B cell (primary cell): ENCODE measurements around the gene KYNU. TPM values are rescaled to one million over a fixed set of nuclear protein-coding genes. Genes with fewer than 3 reads are reported as not detected.

Experiments
- ATAC-seq: fragments of 200-7000 bp; cut with Tn5 transposase; one replicate; pipeline ENCODE4 v1.10.0; 2021; ENCODE audit warnings: low read depth, mild to moderate bottlenecking, moderate number of reproducible peaks, moderate library complexity
- CTCF ChIA-PET: fragments of 350-600 bp; sonication (Branson Sonifier 250); formaldehyde crosslinking; loops from one replicate; lab custom pipeline; 2021; ENCODE audit warnings: antibody characterized with exemption, inconsistent platforms; lab: Charles Lee
- POLR2A ChIA-PET: fragments of 350-600 bp; sonication (Branson Sonifier 250); formaldehyde crosslinking; loops from one replicate; lab custom pipeline; 2021; ENCODE audit warnings: antibody characterized with exemption; lab: Charles Lee
- DNase-seq: peaks from one replicate; pipeline ENCODE4 v3.0.0; 2013
- H2AFZ ChIP-seq: 2 replicates; pipeline ENCODE4 v1.6.1; 2012; ENCODE audit warnings: mild to moderate bottlenecking, low read depth, low read length; ENCODE audit not compliant: insufficient read depth, poor library complexity, severe bottlenecking
- H3K27ac ChIP-seq, 2 donors: 1 replicate in 1 of 2; 2 replicates in 1 of 2; pipeline ENCODE4 v1.5.1; 2012 to 2013; ENCODE audit warnings: low read length in 2 of 2, mild to moderate bottlenecking in 2 of 2, moderate library complexity in 1 of 2
- H3K27me3 ChIP-seq, 4 experiments: fragments of 200-600 bp in 1 of 4; sonication (generic) in 1 of 4; replicated peaks in 1 of 4; 1 replicate in 2 of 4; 2 replicates in 2 of 4; pipeline versions ENCODE4 v1.6.1 to v1.7.0; 2013 to 2016; ENCODE audit warnings: low read length in 3 of 4, mild to moderate bottlenecking in 2 of 4, mixed read lengths in 1 of 4, moderate library complexity in 1 of 4; ENCODE audit not compliant: insufficient read depth in 4 of 4, control insufficient read depth in 3 of 4; ENCODE audit errors: control extremely low read depth in 1 of 4
- H3K36me3 ChIP-seq, 2 experiments: replicated peaks in 1 of 2; 1 replicate in 1 of 2; 2 replicates in 1 of 2; pipeline versions ENCODE4 v1.6.1 to v1.7.1; 2013; ENCODE audit warnings: low read length in 1 of 2; ENCODE audit not compliant: insufficient read depth in 2 of 2, control insufficient read depth in 1 of 2; ENCODE audit errors: control extremely low read depth in 1 of 2, extremely low read depth in 1 of 2
- H3K4me1 ChIP-seq, 2 donors: fragments of 200-600 bp in 1 of 2; sonication (generic) in 1 of 2; 1 replicate in 1 of 2; 2 replicates in 1 of 2; pipeline versions ENCODE4 v1.5.1 to v1.6.1; 2013 to 2017; ENCODE audit warnings: low read length in 2 of 2; ENCODE audit not compliant: control insufficient read depth in 2 of 2, insufficient read depth in 2 of 2
- H3K4me2 ChIP-seq: replicated peaks from 2 replicates; pipeline ENCODE3; 2012; ENCODE audit warnings: mild to moderate bottlenecking, low read depth, low read length; ENCODE audit not compliant: poor library complexity, severe bottlenecking
- H3K4me3 ChIP-seq, 5 experiments: fragments of 200-600 bp in 1 of 5; sonication (generic) in 1 of 5; 1 replicate in 3 of 5; 2 replicates in 2 of 5; pipeline versions ENCODE4 v1.5.1 to v1.7.0; 2011 to 2016; ENCODE audit warnings: low read length in 4 of 5, mild to moderate bottlenecking in 4 of 5, low read depth in 2 of 5, control low read depth in 1 of 5, moderate library complexity in 1 of 5; ENCODE audit not compliant: insufficient read depth in 1 of 5; ENCODE audit errors: control extremely low read depth in 1 of 5, extremely low read depth in 1 of 5
- H3K79me2 ChIP-seq: fragments of 200-600 bp; sonication (generic); one replicate; pipeline ENCODE4 v1.6.0; 2016; ENCODE audit warnings: low read length; ENCODE audit not compliant: control insufficient read depth, insufficient read depth
- H3K9ac ChIP-seq: fragments of 200-600 bp; sonication (generic); 2 replicates; pipeline ENCODE4 v1.6.1; 2017; ENCODE audit warnings: mild to moderate bottlenecking, low read length, moderate library complexity
- H3K9me3 ChIP-seq, 3 donors: one replicate each; pipeline versions ENCODE4 v1.6.1 to v1.7.1; 2013; ENCODE audit warnings: low read length in 2 of 3; ENCODE audit not compliant: control insufficient read depth in 2 of 3, insufficient read depth in 1 of 3; ENCODE audit errors: control extremely low read depth in 1 of 3
- H4K20me1 ChIP-seq: 2 replicates; pipeline ENCODE4 v1.6.0; 2012; ENCODE audit warnings: mild to moderate bottlenecking, low read length; ENCODE audit not compliant: insufficient read depth, control insufficient read depth, poor library complexity, severe bottlenecking
- H3K27ac Mint-ChIP-seq: one replicate; pipeline ENCODE4 v1.8.0; 2021; ENCODE audit warnings: mixed read lengths
- H3K27me3 Mint-ChIP-seq: one replicate; pipeline ENCODE4 v1.8.0; 2021; ENCODE audit warnings: mixed read lengths
- H3K4me1 Mint-ChIP-seq: one replicate; pipeline ENCODE4 v1.8.0; 2021; ENCODE audit warnings: mixed read lengths
- H3K4me3 Mint-ChIP-seq: one replicate; pipeline ENCODE4 v1.8.0; 2021; ENCODE audit warnings: mixed read lengths
- H3K9me3 Mint-ChIP-seq: one replicate; pipeline ENCODE4 v1.8.0; 2022; ENCODE audit warnings: mixed read lengths; ENCODE audit not compliant: insufficient read depth
- EZH2 ChIP-seq: IDR thresholded peaks from 2 replicates; pipeline ENCODE4 v1.6.1; 2012; ENCODE audit warnings: borderline replicate concordance, low read depth, mild to moderate bottlenecking, moderate library complexity, low read length; ENCODE audit not compliant: insufficient read depth, poor library complexity, severe bottlenecking
- WGBS: methylation state at CpG from one replicate; pipeline ENCODE4 v1.1.5; 2013; ENCODE audit warnings: missing lambda C conversion rate; ENCODE audit not compliant: insufficient coverage; 5-methylcytosine and 5-hydroxymethylcytosine counted together
- intact Hi-C: fragments of 100-400 bp; cut with micrococcal nuclease; formaldehyde crosslinking; loops from one replicate; pipeline ENCODE4 v1.10.0; 2022
- polyA plus RNA-seq: library from polyadenylated mRNA; depleted of rRNA; stranded (reverse); fragments of >200 nt; gene quantifications from 2 replicates; pipeline ENCODE4 v1.2.3, GENCODE V29; 2012
- total RNA-seq, 2 donors: library from RNA; stranded (reverse); fragments of 120-200 nt in 1 of 2; gene quantifications; 1 replicate in 1 of 2; 2 replicates in 1 of 2; pipeline versions ENCODE4 v1.2.3 to v1.2.4, GENCODE V29; 2013 to 2022
- TF ChIP-seq, protein P1 (sequence below): fragments of 200-600 bp; IDR thresholded peaks from one replicate; pipeline ENCODE4 v1.8.0; 2022; ENCODE audit warnings: antibody characterized with exemption, mild to moderate bottlenecking

Gene KYNU
- total and polyA plus RNA-seq, 2 donors (not counting 1 experiment from before 2014, with no cell fraction given), result 14.5 to 46.2 TPM

DNA sequence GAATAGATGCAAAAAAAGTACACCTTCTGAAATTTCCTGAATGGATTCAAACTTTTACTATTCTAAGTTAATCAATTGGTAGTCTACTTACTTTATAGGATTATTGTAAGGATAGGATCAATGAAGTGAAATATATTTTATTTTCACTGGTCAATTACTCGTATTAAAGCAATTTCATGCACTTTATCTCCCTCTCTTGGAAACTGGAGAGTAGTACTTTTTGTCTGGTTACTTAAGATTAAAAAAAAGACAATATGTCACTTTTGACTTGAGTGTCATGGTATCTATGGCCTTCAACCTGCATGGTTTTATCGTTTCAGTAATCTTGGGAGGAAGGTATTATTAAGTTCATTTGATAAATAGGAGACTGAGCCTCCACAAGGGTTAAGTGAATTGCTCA is 1.0 kb upstream of the KYNU start:
- Histone ChIP-seq H3K36me3 (no peaks in the 10 kb centered on the region), H3K27me3 (no peaks in the 10 kb centered on the region), H3K4me1 (peaks cover 48% of the 10 kb centered on the region in 2 donors), H4K20me1 (no peaks in the 10 kb centered on the region), H3K27ac (peak overlapping the region in 1 of 2 donors; percentile 85), H2AFZ (peak overlapping the region; percentile 88), H3K4me2 (peak overlapping the region; percentile 73), H3K9me3 (no peaks in the 10 kb centered on the region), H3K79me2 (peaks cover 41% of the 10 kb centered on the region), H3K4me3 (no peak overlapping the region), H3K9ac (no peak overlapping the region)
- Mint-ChIP-seq H3K27me3 (no peaks in the 10 kb centered on the region), H3K9me3 (no peaks in the 10 kb centered on the region), H3K27ac (peak overlapping the region; percentile 91), H3K4me1 (peaks cover 69% of the 10 kb centered on the region), H3K4me3 (peak overlapping the region; percentile 91)
- intact Hi-C loops, result loop anchor here (5.0 kb wide), 3 partner anchors 36 to 156 kb away; no protein-coding TSS in a partner anchor
- TF ChIP-seq, protein P1, sequence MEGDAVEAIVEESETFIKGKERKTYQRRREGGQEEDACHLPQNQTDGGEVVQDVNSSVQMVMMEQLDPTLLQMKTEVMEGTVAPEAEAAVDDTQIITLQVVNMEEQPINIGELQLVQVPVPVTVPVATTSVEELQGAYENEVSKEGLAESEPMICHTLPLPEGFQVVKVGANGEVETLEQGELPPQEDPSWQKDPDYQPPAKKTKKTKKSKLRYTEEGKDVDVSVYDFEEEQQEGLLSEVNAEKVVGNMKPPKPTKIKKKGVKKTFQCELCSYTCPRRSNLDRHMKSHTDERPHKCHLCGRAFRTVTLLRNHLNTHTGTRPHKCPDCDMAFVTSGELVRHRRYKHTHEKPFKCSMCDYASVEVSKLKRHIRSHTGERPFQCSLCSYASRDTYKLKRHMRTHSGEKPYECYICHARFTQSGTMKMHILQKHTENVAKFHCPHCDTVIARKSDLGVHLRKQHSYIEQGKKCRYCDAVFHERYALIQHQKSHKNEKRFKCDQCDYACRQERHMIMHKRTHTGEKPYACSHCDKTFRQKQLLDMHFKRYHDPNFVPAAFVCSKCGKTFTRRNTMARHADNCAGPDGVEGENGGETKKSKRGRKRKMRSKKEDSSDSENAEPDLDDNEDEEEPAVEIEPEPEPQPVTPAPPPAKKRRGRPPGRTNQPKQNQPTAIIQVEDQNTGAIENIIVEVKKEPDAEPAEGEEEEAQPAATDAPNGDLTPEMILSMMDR, result no peak
- TF ChIP-seq EZH2, result no peak
- ChIA-PET POLR2A (no interaction called here), CTCF (interaction anchor here (0.8 to 1.7 kb wide), 4 partner anchors 8 to 194 kb away, joined by 3 to 8 read pairs (median 3); no protein-coding TSS in a partner anchor)
- no peak for ATAC-seq
- DNase-seq, result peak; percentile 11
- 63% methylated on average over 1 of the region's 2 CpGs for WGBS

DNA sequence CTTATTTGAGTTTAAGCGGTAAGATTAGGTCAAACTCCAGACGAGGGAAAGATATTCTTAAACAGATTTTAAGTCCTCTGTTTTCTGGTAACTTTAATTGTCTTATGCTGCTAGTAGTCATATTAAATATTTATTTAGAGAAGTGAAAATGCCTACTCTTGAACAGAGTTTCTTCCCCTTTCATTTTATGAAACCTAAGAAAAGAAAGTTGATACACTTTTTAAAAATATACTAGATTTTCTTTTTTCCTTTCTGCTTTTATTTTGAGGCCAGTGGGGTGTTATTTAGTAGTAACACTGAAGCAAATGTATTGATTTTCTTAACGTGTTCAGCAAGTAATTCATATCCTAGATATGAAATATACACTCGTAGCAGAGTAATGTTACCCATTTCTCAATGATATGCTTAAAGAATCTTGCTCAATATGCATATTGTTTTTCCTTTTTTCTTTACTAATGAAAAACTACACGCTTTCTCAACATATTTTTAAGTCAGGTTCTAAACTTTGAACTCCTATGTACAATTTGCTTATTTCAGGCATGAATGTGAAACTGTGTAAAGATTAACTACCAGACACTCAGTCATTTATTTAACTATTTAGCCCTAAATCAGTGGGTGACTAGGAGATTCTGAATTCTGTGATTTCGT is 691 bp downstream of the KYNU start:
- peak overlapping the region; percentile 53 to 80 (median 61) for H3K4me3 ChIP-seq
- no peaks in the 10 kb centered on the region for H4K20me1 ChIP-seq
- ATAC-seq, result peak; percentile 28
- no peaks in the 10 kb centered on the region for H3K9me3 ChIP-seq
- ChIA-PET CTCF (interaction anchor here (1.0 to 2.1 kb wide), 5 partner anchors 12 to 102 kb away, joined by 3 to 9 read pairs (median 7); no protein-coding TSS in a partner anchor), POLR2A (no interaction called here)
- peak overlapping the region; percentile 75 for H3K9ac ChIP-seq
- peaks cover 0 to 6% of the 10 kb centered on the region in 2 experiments for H3K36me3 ChIP-seq
- whole genome bisulfite sequencing, result no CpG with 5 or more reads among the region's 6 CpGs
- H3K4me1 ChIP-seq, result peaks cover 46 to 51% of the 10 kb centered on the region in 2 donors
- peak overlapping the region; percentile 91 for H3K27ac Mint-ChIP-seq
- TF ChIP-seq, protein P1, result no peak
- peak overlapping the region; percentile 88 for H2AFZ ChIP-seq
- intact Hi-C loops, result loop anchor here (2.0 to 5.0 kb wide), 4 partner anchors 15 to 154 kb away; no protein-coding TSS in a partner anchor
- DNase-seq, result peak; percentile 47
- peak overlapping the region; percentile 91 for H3K4me3 Mint-ChIP-seq
- H3K4me1 Mint-ChIP-seq, result peaks cover 65% of the 10 kb centered on the region
- H3K27me3 ChIP-seq, result no peaks in the 10 kb centered on the region
- H3K27me3 Mint-ChIP-seq, result no peaks in the 10 kb centered on the region
- peak overlapping the region; percentile 73 for H3K4me2 ChIP-seq
- H3K79me2 ChIP-seq, result peaks cover 55% of the 10 kb centered on the region
- H3K9me3 Mint-ChIP-seq, result no peaks in the 10 kb centered on the region
- peak overlapping the region; percentile 84 to 85 for H3K27ac ChIP-seq
